Esophagus (tissue), 2 donors: Measurements from ENCODE around the gene SLC26A8. TPM values are rescaled to one million over a fixed set of nuclear protein-coding genes. Genes with fewer than 3 reads are reported as not detected.
"Not testable (repeated sequence)": the region's sequence is repeated elsewhere in the genome, so short reads cannot be mapped to it uniquely, and the experiment has no call there.

Experiments
- H3K27ac ChIP-seq, 2 donors: one replicate each; pipeline ENCODE4 v1.5.1; 2013; ENCODE audit warnings: low read depth in 2 of 2, mild to moderate bottlenecking in 2 of 2, inconsistent platforms in 1 of 2, low read length in 1 of 2, moderate library complexity in 1 of 2
- H3K27me3 ChIP-seq, 2 donors: one replicate each; pipeline ENCODE4 v1.6.1; 2013; ENCODE audit warnings: low read length in 2 of 2, control low read depth in 1 of 2, mild to moderate bottlenecking in 1 of 2; ENCODE audit not compliant: insufficient read depth in 2 of 2, control insufficient read depth in 1 of 2
- H3K36me3 ChIP-seq, 2 donors: one replicate each; pipeline ENCODE4 v1.6.1; 2013; ENCODE audit warnings: low read length in 1 of 2; ENCODE audit not compliant: control insufficient read depth in 2 of 2, insufficient read depth in 2 of 2
- H3K4me1 ChIP-seq, 2 donors: one replicate each; pipeline ENCODE4 v1.6.1; 2013; ENCODE audit warnings: low read length in 1 of 2; ENCODE audit not compliant: control insufficient read depth in 2 of 2, insufficient read depth in 2 of 2
- H3K4me3 ChIP-seq, 2 donors: one replicate each; pipeline ENCODE4 v1.5.1; 2013; ENCODE audit warnings: low read length in 2 of 2, mild to moderate bottlenecking in 2 of 2, low read depth in 1 of 2, moderate library complexity in 1 of 2
- H3K9me3 ChIP-seq, 2 donors: one replicate each; pipeline ENCODE4 v1.6.1; 2013; ENCODE audit warnings: mild to moderate bottlenecking in 2 of 2, low read depth in 1 of 2, low read length in 1 of 2, moderate library complexity in 1 of 2; ENCODE audit not compliant: control insufficient read depth in 2 of 2, insufficient read depth in 1 of 2
- WGBS, 2 donors: extraction: QIAGEN DNeasy Blood & Tissue Kit; methylation state at CpG; one replicate each; pipeline ENCODE4 v1.1.7; 2013; 5-methylcytosine and 5-hydroxymethylcytosine counted together
- polyA plus RNA-seq, 2 donors: library from polyadenylated mRNA; stranded (reverse); fragments of 200-250 nt; gene quantifications; one replicate each; pipeline ENCODE4 v1.2.3, GENCODE V29; 2013
- donor health status: healthy with polysubstance abuse.
- donor health status: Bipolar disorder and iron deficiency.

SLC26A8 gene
- polyA plus RNA-seq, 2 donors = 0.04 TPM; not detected in 1

- H3K4me3 ChIP-seq = no peak overlapping the region
- no peak overlapping the region for H3K27ac ChIP-seq
- H3K4me1 ChIP-seq = peaks cover 0 to 3% of the 10 kb centered on the region in 2 donors
- H3K9me3 ChIP-seq = no peaks in the 10 kb centered on the region
- no peaks in the 10 kb centered on the region for H3K36me3 ChIP-seq
- no peaks in the 10 kb centered on the region for H3K27me3 ChIP-seq
These were observed 82.1 kb downstream of the SLC26A8 start for GRCh38 chr6:35942355-35942754.

DNA sequence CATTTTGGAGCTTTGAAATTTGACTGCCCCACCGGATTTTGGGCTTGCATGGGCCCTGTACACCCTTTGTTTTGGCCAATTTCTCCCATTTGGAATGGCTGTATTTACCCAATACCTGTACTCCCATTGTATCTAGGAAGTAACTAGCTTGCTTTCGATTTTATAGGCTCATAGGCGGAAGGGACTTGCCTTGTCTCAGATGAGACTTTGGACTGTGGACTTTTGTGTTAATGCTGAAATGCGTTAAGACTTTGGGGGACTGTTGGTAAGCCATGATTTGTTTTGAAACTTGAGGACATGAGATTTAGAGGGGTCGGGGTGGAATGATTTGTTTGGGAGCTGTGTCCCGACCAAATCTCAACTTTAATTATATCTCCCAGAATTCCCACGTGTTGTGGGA, 83.3 kb downstream of the SLC26A8 start:
- H3K4me1 ChIP-seq, H3K27ac ChIP-seq, H3K9me3 ChIP-seq, H3K4me3 ChIP-seq, H3K27me3 ChIP-seq, H3K36me3 ChIP-seq: not testable (repeated sequence)
- 78 to 90% methylated on average over 7 of the region's 7 CpGs for WGBS, 2 donors

- H3K9me3 ChIP-seq, H3K4me3 ChIP-seq, H3K27me3 ChIP-seq, H3K4me1 ChIP-seq, H3K36me3 ChIP-seq, H3K27ac ChIP-seq: not testable (repeated sequence)
- WGBS, 2 donors = 85 to 94% methylated on average over 2 of the region's 2 CpGs
These were observed 84.4 kb downstream of the SLC26A8 start for GRCh38 chr6:35940014-35940413.

GRCh38 chr6:35939259-35939658, 85.2 kb downstream of the SLC26A8 start:
- not testable (repeated sequence) for H3K4me3 ChIP-seq, H3K27ac ChIP-seq, H3K36me3 ChIP-seq, H3K4me1 ChIP-seq, H3K27me3 ChIP-seq, H3K9me3 ChIP-seq
- 81 to 90% methylated on average over 5 of the region's 5 CpGs for WGBS, 2 donors

DNA sequence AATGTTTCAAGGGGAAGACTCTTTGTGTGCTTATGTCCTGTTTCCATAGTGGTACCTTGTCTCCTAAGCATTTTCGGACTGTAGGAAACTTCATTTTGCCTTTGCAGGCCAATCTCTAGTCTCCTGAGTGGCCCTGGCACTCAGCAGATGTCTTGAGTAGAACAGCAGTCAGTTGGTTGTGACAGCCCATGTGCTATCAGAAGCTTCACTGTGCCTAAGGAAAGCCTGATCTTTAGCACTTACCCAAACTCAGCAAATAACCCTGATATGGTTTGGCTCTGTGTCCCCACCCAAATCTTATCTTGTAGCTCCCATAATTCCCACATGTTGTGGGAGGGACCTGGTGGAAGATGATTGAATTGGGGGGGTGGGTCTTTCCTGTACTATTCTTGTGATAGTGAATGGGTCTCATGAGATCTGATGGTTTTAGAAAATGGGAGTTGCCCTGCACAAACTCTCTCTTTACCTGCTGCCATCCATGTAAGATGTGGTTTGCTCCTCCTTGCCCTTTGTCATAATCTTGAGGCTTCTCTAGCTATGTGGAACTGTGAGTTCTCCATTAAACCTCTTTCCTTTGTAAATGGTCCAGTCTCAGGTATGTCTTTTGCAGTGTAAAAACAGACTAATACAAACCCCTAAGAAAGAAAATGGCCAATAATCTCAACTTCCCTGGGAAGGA, 87.6 kb downstream of the SLC26A8 start:
- Histone ChIP-seq H3K27ac (no peak overlapping the region), H3K9me3 (no peaks in the 10 kb centered on the region), H3K4me1 (no peaks in the 10 kb centered on the region), H3K36me3 (no peaks in the 10 kb centered on the region), H3K27me3 (no peaks in the 10 kb centered on the region), H3K4me3 (no peak overlapping the region)
- 88 to 96% methylated on average over 1 of the region's 1 CpG for WGBS, 2 donors

DNA sequence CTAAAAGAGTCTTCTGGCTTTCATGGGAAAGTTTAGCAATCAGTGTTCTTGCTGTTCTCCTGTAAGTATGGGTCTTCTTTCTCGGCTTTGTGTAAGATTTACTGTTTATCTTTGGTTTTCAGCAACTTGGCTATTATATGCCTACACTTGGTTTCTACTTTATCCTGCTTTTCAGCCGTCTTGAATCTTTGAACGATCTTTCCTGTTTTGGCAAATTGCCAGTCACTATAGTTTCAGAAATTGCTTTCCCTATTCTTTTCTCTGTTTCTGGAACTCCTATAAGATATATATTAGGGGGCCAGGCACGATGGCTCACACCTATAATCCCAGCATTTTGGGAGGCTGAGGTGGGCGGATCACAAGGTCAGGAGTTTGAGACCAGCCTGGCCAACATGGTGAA, 89.0 kb downstream of the SLC26A8 start:
- H3K27me3 ChIP-seq = no peaks in the 10 kb centered on the region
- WGBS, 2 donors = 49 to 51% methylated on average over 5 of the region's 5 CpGs
- no peak overlapping the region for H3K27ac ChIP-seq
- no peaks in the 10 kb centered on the region for H3K9me3 ChIP-seq
- no peak overlapping the region for H3K4me3 ChIP-seq
- H3K4me1 ChIP-seq = no peaks in the 10 kb centered on the region
- H3K36me3 ChIP-seq = no peaks in the 10 kb centered on the region

- Histone ChIP-seq H3K4me3 (no peak overlapping the region), H3K9me3 (no peaks in the 10 kb centered on the region), H3K27me3 (no peaks in the 10 kb centered on the region), H3K4me1 (no peaks in the 10 kb centered on the region), H3K36me3 (no peaks in the 10 kb centered on the region), H3K27ac (no peak overlapping the region)
- 44 to 47% methylated on average over 2 of the region's 2 CpGs for WGBS, 2 donors
These were observed 90.6 kb downstream of the SLC26A8 start for GRCh38 chr6:35933844-35934243.

DNA sequence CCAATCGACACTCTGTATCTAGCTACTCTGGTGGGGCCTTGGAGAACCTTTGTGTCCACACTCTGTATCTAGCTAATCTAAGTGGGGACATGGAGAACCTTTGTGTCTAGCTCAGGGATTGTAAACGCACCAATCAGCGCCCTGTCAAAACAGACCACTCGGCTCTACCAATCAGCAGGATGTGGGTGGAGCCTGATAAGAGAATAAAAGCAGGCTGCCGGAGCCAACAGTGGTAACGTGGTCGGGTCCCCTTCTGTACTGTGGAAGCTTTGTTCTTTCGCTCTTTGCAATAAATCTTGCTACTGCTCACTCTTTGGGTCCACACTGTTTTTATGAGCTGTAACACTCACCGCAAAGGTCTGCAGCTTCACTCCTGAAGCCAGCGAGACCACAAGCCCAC, 92.6 kb downstream of the SLC26A8 start:
- H3K4me3 ChIP-seq, H3K27ac ChIP-seq, H3K36me3 ChIP-seq, H3K27me3 ChIP-seq, H3K4me1 ChIP-seq, H3K9me3 ChIP-seq: not testable (repeated sequence)
- WGBS, 2 donors = 86 to 89% methylated on average over 8 to 10 of the region's 10 CpGs

GRCh38 chr6:35931120-35931561, 93.3 kb downstream of the SLC26A8 start:
- H3K27ac ChIP-seq = no peak overlapping the region
- H3K27me3 ChIP-seq = no peaks in the 10 kb centered on the region
- 93 to 94% methylated on average over 30 of the region's 30 CpGs for WGBS, 2 donors
- H3K4me1 ChIP-seq = no peaks in the 10 kb centered on the region
- no peaks in the 10 kb centered on the region for H3K36me3 ChIP-seq
- H3K4me3 ChIP-seq = no peak overlapping the region
- no peaks in the 10 kb centered on the region for H3K9me3 ChIP-seq

DNA sequence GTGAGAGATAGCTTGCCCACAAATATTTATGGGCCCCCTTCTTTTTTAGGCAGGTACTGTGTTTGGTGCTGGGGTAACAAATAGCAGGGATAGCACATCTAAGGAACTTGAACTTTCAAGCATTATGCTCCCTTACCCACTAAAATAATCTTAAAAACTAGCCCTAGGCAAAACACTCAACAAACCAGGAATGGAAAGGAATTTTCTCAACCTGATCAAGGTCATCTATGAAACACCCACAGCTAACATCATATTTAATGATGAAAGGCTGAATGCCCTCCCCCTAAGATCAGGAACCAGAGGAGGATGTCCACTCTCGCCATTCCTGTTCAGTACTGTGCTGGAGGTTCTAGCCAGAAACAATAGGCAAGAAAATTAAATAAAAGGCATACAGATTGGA, 94.8 kb downstream of the SLC26A8 start:
- Histone ChIP-seq H3K36me3 (no peaks in the 10 kb centered on the region), H3K27ac (no peak overlapping the region), H3K27me3 (no peaks in the 10 kb centered on the region), H3K9me3 (no peaks in the 10 kb centered on the region), H3K4me1 (no peaks in the 10 kb centered on the region), H3K4me3 (no peak overlapping the region)
- WGBS, 2 donors = 88 to 97% methylated on average over 1 of the region's 1 CpG
